ENCODE measurements around the gene IFNL4. TPM values are rescaled to one million over a fixed set of nuclear protein-coding genes. Genes with fewer than 3 reads are reported as not detected.

Gene IFNL4
- total and polyA plus RNA-seq, 2 experiments from 2014 or later: not detected

DNA sequence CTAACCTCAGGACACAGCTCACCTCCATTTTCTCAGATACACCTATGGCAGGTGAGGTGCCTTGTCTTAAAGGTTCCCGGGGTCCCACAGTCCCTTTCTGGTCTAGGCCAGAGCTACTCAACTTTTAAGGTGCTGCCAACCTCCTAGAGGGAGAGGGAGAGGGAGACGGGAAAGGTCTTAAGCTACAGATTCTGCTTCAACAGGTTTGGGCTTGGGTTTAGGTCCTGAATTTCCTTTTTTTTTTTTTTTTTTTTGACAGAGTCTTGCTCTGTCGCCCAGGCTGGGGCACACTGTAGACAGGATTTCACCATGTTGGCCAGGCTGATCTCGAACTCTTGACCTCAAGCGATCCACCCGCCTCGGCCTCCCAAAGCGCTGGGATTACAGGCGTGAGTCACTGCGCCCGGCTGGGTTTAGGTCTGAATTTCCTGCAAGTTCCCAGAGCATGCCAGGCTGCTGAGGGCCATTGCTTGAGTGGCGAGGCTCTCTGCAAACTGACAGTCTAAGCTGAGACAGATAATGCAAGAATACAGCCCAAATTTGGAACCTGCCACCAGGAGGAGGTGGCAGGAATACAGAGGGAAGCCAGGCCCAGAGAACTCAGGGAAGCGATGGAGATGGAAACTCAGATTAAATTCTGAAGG is 36.8 kb downstream of the IFNL4 start (continued):
- TF ChIP-seq, protein P1, sequence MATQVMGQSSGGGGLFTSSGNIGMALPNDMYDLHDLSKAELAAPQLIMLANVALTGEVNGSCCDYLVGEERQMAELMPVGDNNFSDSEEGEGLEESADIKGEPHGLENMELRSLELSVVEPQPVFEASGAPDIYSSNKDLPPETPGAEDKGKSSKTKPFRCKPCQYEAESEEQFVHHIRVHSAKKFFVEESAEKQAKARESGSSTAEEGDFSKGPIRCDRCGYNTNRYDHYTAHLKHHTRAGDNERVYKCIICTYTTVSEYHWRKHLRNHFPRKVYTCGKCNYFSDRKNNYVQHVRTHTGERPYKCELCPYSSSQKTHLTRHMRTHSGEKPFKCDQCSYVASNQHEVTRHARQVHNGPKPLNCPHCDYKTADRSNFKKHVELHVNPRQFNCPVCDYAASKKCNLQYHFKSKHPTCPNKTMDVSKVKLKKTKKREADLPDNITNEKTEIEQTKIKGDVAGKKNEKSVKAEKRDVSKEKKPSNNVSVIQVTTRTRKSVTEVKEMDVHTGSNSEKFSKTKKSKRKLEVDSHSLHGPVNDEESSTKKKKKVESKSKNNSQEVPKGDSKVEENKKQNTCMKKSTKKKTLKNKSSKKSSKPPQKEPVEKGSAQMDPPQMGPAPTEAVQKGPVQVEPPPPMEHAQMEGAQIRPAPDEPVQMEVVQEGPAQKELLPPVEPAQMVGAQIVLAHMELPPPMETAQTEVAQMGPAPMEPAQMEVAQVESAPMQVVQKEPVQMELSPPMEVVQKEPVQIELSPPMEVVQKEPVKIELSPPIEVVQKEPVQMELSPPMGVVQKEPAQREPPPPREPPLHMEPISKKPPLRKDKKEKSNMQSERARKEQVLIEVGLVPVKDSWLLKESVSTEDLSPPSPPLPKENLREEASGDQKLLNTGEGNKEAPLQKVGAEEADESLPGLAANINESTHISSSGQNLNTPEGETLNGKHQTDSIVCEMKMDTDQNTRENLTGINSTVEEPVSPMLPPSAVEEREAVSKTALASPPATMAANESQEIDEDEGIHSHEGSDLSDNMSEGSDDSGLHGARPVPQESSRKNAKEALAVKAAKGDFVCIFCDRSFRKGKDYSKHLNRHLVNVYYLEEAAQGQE (IDR thresholded peaks at IDR 0.05; ENCODE audit: unreplicated experiment): no peak
- TF ChIP-seq EZH2phosphoT487 (IDR thresholded peaks at IDR 0.05; ENCODE audit: unreplicated experiment) (no peak), ZNF114 (CRISPR knock-in tag; IDR thresholded peaks at IDR 0.05) (no peak), CREB1 (CRISPR knock-in tag; IDR thresholded peaks at IDR 0.05; ENCODE audit: low read depth) (no peak), ZNF331 (CRISPR knock-in tag; IDR thresholded peaks at IDR 0.05; ENCODE audit: low read depth) (no peak), JUNB (IDR thresholded peaks at IDR 0.05; ENCODE audit: unreplicated experiment) (no peak)
- TF ChIP-seq, protein P2, sequence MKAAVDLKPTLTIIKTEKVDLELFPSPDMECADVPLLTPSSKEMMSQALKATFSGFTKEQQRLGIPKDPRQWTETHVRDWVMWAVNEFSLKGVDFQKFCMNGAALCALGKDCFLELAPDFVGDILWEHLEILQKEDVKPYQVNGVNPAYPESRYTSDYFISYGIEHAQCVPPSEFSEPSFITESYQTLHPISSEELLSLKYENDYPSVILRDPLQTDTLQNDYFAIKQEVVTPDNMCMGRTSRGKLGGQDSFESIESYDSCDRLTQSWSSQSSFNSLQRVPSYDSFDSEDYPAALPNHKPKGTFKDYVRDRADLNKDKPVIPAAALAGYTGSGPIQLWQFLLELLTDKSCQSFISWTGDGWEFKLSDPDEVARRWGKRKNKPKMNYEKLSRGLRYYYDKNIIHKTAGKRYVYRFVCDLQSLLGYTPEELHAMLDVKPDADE (IDR thresholded peaks at IDR 0.05): no peak
- TF ChIP-seq, protein P3, sequence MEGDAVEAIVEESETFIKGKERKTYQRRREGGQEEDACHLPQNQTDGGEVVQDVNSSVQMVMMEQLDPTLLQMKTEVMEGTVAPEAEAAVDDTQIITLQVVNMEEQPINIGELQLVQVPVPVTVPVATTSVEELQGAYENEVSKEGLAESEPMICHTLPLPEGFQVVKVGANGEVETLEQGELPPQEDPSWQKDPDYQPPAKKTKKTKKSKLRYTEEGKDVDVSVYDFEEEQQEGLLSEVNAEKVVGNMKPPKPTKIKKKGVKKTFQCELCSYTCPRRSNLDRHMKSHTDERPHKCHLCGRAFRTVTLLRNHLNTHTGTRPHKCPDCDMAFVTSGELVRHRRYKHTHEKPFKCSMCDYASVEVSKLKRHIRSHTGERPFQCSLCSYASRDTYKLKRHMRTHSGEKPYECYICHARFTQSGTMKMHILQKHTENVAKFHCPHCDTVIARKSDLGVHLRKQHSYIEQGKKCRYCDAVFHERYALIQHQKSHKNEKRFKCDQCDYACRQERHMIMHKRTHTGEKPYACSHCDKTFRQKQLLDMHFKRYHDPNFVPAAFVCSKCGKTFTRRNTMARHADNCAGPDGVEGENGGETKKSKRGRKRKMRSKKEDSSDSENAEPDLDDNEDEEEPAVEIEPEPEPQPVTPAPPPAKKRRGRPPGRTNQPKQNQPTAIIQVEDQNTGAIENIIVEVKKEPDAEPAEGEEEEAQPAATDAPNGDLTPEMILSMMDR (conservative IDR thresholded peaks at IDR 0.05; ENCODE audit: low read depth in 2 of 2): no peak

DNA sequence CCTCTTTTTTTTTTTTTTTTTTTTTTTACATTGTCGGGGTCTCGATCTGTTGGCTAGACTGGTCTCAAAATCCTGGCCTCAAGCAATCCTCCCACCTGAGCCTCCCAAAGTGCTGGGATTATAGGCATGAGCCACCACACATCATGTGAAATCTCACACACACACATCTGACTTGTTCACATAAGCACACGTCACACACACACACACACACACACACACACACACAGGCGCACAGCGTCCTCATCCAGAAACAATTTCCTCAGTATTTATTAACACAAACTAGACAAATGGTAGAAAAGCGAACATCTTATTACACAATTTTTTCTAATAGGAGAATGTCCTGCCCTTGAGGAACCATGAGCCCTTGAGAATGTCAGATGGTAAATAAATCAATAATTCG is 39.5 kb downstream of the IFNL4 start:
- H3F3A ChIP-seq (replicated peaks; ENCODE audit: low read depth): no peaks in the 10 kb centered on the region
- H3K27me3 ChIP-seq (ENCODE audit: insufficient read depth): peaks cover 14% of the 10 kb centered on the region
- no peaks in the 10 kb centered on the region for H3K9me3 Mint-ChIP-seq
- no peaks in the 10 kb centered on the region for H3K36me3 ChIP-seq (ENCODE audit: insufficient read depth)
- H3K9me2 ChIP-seq (ENCODE audit: insufficient read depth): no peaks in the 10 kb centered on the region
- no peak for ATAC-seq
- H3K79me2 ChIP-seq (replicated peaks; ENCODE audit: insufficient read depth): no peaks in the 10 kb centered on the region
- H3K4me2 ChIP-seq: no peak overlapping the region
- H3K4me1 Mint-ChIP-seq: no peaks in the 10 kb centered on the region
- H3K27ac Mint-ChIP-seq: no peak overlapping the region
- no peaks in the 10 kb centered on the region; the same call in 1 of the 2 replicates for H3K4me1 ChIP-seq (ENCODE audit: insufficient read depth)
- no peak overlapping the region for H3K4me3 ChIP-seq
- peaks cover 8% of the 10 kb centered on the region for H3K27me3 Mint-ChIP-seq (ENCODE audit: insufficient read depth, low read depth, poor library complexity)
- H4K20me1 ChIP-seq (replicated peaks; ENCODE audit: insufficient read depth): no peaks in the 10 kb centered on the region
- H2AFZ ChIP-seq: no peak overlapping the region
- no peak overlapping the region for H3K4me3 Mint-ChIP-seq
- H3K36me3 Mint-ChIP-seq (ENCODE audit: low read depth): no peaks in the 10 kb centered on the region
- DNase-seq (ENCODE audit: low spot score): no peak
- no peak overlapping the region for H3K27ac ChIP-seq (ENCODE audit: low read depth)
- TF ChIP-seq, protein P2 (IDR thresholded peaks at IDR 0.05): no peak
- TF ChIP-seq, protein P4, sequence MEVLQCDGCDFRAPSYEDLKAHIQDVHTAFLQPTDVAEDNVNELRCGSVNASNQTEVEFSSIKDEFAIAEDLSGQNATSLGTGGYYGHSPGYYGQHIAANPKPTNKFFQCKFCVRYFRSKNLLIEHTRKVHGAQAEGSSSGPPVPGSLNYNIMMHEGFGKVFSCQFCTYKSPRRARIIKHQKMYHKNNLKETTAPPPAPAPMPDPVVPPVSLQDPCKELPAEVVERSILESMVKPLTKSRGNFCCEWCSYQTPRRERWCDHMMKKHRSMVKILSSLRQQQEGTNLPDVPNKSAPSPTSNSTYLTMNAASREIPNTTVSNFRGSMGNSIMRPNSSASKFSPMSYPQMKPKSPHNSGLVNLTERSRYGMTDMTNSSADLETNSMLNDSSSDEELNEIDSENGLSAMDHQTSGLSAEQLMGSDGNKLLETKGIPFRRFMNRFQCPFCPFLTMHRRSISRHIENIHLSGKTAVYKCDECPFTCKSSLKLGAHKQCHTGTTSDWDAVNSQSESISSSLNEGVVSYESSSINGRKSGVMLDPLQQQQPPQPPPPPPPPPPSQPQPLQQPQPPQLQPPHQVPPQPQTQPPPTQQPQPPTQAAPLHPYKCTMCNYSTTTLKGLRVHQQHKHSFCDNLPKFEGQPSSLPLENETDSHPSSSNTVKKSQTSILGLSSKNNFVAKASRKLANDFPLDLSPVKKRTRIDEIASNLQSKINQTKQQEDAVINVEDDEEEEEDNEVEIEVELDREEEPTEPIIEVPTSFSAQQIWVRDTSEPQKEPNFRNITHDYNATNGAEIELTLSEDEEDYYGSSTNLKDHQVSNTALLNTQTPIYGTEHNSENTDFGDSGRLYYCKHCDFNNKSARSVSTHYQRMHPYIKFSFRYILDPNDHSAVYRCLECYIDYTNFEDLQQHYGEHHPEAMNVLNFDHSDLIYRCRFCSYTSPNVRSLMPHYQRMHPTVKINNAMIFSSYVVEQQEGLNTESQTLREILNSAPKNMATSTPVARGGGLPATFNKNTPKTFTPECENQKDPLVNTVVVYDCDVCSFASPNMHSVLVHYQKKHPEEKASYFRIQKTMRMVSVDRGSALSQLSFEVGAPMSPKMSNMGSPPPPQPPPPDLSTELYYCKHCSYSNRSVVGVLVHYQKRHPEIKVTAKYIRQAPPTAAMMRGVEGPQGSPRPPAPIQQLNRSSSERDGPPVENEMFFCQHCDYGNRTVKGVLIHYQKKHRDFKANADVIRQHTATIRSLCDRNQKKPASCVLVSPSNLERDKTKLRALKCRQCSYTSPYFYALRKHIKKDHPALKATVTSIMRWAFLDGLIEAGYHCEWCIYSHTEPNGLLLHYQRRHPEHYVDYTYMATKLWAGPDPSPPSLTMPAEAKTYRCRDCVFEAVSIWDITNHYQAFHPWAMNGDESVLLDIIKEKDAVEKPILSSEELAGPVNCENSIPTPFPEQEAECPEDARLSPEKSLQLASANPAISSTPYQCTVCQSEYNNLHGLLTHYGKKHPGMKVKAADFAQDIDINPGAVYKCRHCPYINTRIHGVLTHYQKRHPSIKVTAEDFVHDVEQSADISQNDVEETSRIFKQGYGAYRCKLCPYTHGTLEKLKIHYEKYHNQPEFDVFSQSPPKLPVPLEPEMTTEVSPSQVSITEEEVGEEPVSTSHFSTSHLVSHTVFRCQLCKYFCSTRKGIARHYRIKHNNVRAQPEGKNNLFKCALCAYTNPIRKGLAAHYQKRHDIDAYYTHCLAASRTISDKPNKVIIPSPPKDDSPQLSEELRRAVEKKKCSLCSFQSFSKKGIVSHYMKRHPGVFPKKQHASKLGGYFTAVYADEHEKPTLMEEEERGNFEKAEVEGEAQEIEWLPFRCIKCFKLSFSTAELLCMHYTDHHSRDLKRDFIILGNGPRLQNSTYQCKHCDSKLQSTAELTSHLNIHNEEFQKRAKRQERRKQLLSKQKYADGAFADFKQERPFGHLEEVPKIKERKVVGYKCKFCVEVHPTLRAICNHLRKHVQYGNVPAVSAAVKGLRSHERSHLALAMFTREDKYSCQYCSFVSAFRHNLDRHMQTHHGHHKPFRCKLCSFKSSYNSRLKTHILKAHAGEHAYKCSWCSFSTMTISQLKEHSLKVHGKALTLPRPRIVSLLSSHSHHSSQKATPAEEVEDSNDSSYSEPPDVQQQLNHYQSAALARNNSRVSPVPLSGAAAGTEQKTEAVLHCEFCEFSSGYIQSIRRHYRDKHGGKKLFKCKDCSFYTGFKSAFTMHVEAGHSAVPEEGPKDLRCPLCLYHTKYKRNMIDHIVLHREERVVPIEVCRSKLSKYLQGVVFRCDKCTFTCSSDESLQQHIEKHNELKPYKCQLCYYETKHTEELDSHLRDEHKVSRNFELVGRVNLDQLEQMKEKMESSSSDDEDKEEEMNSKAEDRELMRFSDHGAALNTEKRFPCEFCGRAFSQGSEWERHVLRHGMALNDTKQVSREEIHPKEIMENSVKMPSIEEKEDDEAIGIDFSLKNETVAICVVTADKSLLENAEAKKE (CRISPR knock-in tag; IDR thresholded peaks at IDR 0.05): no peak
- TF ChIP-seq ZNF331 (CRISPR knock-in tag; IDR thresholded peaks at IDR 0.05; ENCODE audit: low read depth) (no peak), STAT1 (IDR thresholded peaks at IDR 0.05; ENCODE audit: unreplicated experiment) (no peak)

All from GM23338 (cell line).